ENCODE measurements around the gene SMIM41. TPM values are rescaled to one million over a fixed set of nuclear protein-coding genes. Genes with fewer than 3 reads are reported as not detected.
A peak's percentile ranks its signal among the peaks of the same experiment; 100 is the strongest.

Gene SMIM41
- total and polyA plus RNA-seq, 7 donors = 0.41 to 5.7 (median 0.88) TPM; not detected in 3

DNA sequence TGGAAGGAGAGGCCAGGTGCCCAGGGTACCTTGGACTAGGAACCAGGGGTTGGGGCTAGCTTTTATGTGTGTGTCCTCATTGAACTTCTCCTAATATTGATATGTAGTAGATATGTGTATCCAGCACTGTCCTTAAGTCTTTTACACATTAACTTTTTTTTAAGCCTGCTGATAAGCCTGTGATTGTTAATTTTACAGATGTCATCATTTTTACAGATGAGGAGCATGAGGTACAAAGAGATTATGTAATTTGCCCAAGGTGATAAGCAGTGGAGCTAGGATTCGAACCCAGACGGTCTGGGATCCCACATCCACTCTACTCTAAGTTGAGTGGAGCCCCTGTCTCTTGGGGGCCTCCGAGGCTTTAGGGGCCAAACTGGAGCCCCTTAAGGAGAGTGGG, 38.5 kb upstream of the SMIM41 start:
- Histone ChIP-seq H3K27me3 (no peaks in the 10 kb centered on the region), H3K4me1 (peaks cover 0 to 74% (median 59%) of the 10 kb centered on the region in 4 donors), H3K4me3 (no peak overlapping the region), H3K9me3 (no peaks in the 10 kb centered on the region), H3K36me3 (no peaks in the 10 kb centered on the region), H3K27ac (peak overlapping the region; percentile 90 to 96 (median 92))
- DNase-seq = no peak
- no peak for TF ChIP-seq EP300 (IDR thresholded peaks at IDR 0.05)
- TF ChIP-seq POLR2AphosphoS5 (IDR thresholded peaks at IDR 0.05) = no peak
- TF ChIP-seq, protein P1, sequence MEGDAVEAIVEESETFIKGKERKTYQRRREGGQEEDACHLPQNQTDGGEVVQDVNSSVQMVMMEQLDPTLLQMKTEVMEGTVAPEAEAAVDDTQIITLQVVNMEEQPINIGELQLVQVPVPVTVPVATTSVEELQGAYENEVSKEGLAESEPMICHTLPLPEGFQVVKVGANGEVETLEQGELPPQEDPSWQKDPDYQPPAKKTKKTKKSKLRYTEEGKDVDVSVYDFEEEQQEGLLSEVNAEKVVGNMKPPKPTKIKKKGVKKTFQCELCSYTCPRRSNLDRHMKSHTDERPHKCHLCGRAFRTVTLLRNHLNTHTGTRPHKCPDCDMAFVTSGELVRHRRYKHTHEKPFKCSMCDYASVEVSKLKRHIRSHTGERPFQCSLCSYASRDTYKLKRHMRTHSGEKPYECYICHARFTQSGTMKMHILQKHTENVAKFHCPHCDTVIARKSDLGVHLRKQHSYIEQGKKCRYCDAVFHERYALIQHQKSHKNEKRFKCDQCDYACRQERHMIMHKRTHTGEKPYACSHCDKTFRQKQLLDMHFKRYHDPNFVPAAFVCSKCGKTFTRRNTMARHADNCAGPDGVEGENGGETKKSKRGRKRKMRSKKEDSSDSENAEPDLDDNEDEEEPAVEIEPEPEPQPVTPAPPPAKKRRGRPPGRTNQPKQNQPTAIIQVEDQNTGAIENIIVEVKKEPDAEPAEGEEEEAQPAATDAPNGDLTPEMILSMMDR (IDR thresholded peaks at IDR 0.05) = no peak
- no peak for TF ChIP-seq POLR2A (IDR thresholded peaks at IDR 0.05)
- 86 to 91% methylated on average over 3 of the region's 3 CpGs for WGBS, 2 donors
- intact Hi-C loops (cut with DNase I) = no loop called here

GRCh38 chr12:52041695-52042123, 37.8 kb upstream of the SMIM41 start:
- intact Hi-C loops (cut with DNase I) = no loop called here
- DNase-seq = peak; percentile 75

GRCh38 chr12:52042706-52043385, 36.7 kb upstream of the SMIM41 start:
- Histone ChIP-seq H3K36me3 (no peaks in the 10 kb centered on the region), H3K9me3 (no peaks in the 10 kb centered on the region), H3K4me1 (peaks cover 0 to 66% (median 50%) of the 10 kb centered on the region in 4 donors), H3K27ac (peak overlapping the region; percentile 90 to 96 (median 92)), H3K4me3 (no peak overlapping the region), H3K27me3 (no peaks in the 10 kb centered on the region)
- 79 to 85% methylated on average over 8 of the region's 8 CpGs for WGBS, 2 donors
- TF ChIP-seq EP300 (IDR thresholded peaks at IDR 0.05) = no peak
- no peak for TF ChIP-seq POLR2AphosphoS5 (IDR thresholded peaks at IDR 0.05)
- TF ChIP-seq POLR2A (IDR thresholded peaks at IDR 0.05) = no peak
- TF ChIP-seq, protein P1 (IDR thresholded peaks at IDR 0.05) = no peak
- intact Hi-C loops (cut with DNase I) = no loop called here
- peak; percentile 70 for DNase-seq

More at GRCh38 chr12:52041695-52042123, 37.8 kb upstream of the SMIM41 start:
- H3K36me3 ChIP-seq = no peaks in the 10 kb centered on the region
- H3K27ac ChIP-seq = peak overlapping the region; percentile 90 to 96 (median 92)
- no peak overlapping the region for H3K4me3 ChIP-seq
- H3K4me1 ChIP-seq = peaks cover 0 to 69% (median 57%) of the 10 kb centered on the region in 4 donors
- WGBS, 2 donors = 47 to 65% methylated on average over 6 of the region's 6 CpGs
- TF ChIP-seq POLR2AphosphoS5 (IDR thresholded peaks at IDR 0.05) = no peak
- TF ChIP-seq, protein P1 (IDR thresholded peaks at IDR 0.05) = no peak
- TF ChIP-seq EP300 (IDR thresholded peaks at IDR 0.05) = no peak
- no peak for TF ChIP-seq POLR2A (IDR thresholded peaks at IDR 0.05)
- H3K27me3 ChIP-seq = no peaks in the 10 kb centered on the region
- H3K9me3 ChIP-seq = no peaks in the 10 kb centered on the region

DNA sequence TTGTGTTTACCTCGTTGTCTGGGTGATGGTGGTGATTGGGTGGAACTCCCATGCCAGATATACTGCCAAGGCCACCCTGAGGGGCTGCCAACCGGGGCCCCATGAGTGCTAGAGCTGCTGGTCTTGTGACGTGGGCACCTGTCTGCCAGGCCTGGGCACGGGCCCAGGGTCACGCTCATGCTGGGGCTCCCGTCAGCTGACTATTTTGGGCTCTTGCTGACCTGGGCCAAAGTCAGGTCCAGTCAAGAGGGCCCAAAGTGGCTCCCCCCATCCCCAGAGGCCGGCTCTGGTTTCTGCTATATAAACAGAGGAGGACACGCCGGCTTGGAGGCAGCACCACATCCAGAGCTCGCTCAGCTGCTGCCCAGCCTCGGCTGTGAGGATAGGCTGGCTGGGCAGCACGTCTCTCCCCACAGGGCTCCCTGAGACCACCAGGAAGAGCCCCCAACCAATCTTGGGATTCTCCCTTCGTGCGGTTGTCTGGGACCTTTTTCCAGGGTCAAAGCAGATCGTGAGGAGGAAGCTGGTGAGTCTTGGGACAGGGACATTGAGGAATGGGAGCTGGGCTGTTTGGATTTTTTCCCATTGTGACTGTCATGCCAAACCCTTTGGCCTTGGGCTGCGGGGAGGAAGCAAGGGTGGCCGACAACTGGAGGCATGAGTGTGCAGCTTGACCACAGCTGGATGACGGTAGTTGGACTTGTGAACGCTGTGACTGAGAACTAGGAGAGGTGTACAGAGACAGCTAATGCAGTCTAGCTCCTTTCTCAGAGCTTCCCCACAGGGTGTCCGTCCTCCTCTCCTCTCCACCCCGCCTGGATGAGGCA, 35.9 kb upstream of the SMIM41 start:
- DNase-seq = peak; percentile 90
- intact Hi-C loops (cut with DNase I) = no loop called here
- Histone ChIP-seq H3K36me3 (no peaks in the 10 kb centered on the region), H3K9me3 (no peaks in the 10 kb centered on the region), H3K27ac (peak overlapping the region; percentile 90 to 96 (median 92)), H3K27me3 (no peaks in the 10 kb centered on the region), H3K4me3 (peak overlapping the region in 2 of 4 donors; percentile 1 to 11), H3K4me1 (peaks cover 0 to 59% (median 43%) of the 10 kb centered on the region in 4 donors)
- TF ChIP-seq POLR2A (IDR thresholded peaks at IDR 0.05) = no peak
- peak in 3 of 4 donors; percentile 39 to 72 (median 54) for TF ChIP-seq POLR2AphosphoS5 (IDR thresholded peaks at IDR 0.05)
- peak; percentile 47 to 96 (median 88) for TF ChIP-seq EP300 (IDR thresholded peaks at IDR 0.05)
- TF ChIP-seq, protein P1 (IDR thresholded peaks at IDR 0.05) = no peak
- WGBS, 2 donors = 82 to 85% methylated on average over 21 of the region's 21 CpGs

All from sigmoid colon (tissue), 7 donors.